A549 treated with ZK216348 at 1 μM for 4 hours (cell line): ENCODE data around the gene FGF6. TPM values are rescaled to one million over a fixed set of nuclear protein-coding genes. Genes with fewer than 3 reads are reported as not detected.

ENCODE experiments used
- total RNA-seq: library from RNA; stranded (reverse); fragments of 200-300 nt; extraction: Qiagen RNA extraction; gene quantifications from 5 replicates; pipeline ENCODE4 v1.2.3, GENCODE V29; 2022; ENCODE audit warnings: low read depth

FGF6 gene, protein sequence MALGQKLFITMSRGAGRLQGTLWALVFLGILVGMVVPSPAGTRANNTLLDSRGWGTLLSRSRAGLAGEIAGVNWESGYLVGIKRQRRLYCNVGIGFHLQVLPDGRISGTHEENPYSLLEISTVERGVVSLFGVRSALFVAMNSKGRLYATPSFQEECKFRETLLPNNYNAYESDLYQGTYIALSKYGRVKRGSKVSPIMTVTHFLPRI
- not detected in 5 replicates for total RNA-seq

DNA sequence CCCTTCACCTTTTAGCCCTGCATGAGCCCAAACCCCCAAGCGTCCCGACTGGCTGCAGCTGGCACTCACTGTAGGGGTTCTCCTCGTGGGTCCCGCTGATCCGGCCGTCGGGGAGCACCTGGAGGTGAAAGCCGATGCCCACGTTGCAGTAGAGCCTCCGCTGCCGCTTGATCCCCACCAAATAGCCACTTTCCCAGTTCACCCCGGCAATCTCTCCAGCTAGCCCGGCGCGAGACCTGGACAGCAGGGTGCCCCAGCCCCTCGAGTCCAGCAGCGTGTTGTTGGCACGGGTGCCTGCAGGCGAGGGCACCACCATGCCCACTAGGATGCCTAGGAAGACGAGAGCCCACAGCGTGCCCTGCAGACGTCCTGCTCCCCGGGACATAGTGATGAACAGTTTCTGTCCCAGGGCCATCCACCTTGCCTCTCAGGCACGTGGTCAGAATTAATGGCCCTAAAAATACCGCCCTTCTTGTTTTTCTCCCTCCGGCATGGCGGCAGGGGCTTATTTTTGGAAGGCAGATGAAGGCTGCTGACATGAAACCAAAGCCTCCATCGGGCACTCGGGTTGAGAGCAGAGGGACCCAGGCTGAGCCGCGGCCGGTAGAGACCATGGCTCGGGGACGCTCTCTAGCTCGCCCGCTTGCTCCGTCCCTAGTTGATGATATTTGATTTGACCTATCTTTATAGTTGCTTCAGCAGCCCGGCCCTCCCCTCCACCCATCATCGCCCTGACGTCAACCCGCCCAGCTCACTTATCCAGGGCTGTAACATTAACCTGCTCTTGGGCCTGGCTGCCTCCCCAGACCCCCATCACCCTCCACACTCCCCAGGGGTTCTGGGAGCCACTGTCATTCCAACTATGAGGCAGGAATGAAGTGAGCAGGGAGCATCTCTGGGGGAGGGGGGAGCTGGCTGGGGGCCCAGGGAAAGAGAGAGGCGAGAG lies at the start of gene FGF6:
Gene FGF6 (minus strand): TSS at position 660 of the 946 bp plus-strand sequence. CDS start 245 bp downstream, at position 415.

Other genes starting within 250 kb of the FGF6 start
- gene CCND2, start 172.1 kb downstream of the FGF6 start, total RNA-seq, result not detected in 5 replicates
- gene TIGAR, start 124.6 kb downstream of the FGF6 start, total RNA-seq, result 42.4 to 58.8 TPM (median 49.6 TPM) in 5 replicates
- gene FGF23, start 66.1 kb downstream of the FGF6 start, total RNA-seq, result not detected in 5 replicates
- gene RAD51AP1, start 93.1 kb upstream of the FGF6 start, total RNA-seq, result 14.5 to 30.1 TPM (median 19.3 TPM) in 5 replicates
- 44.3 to 48.4 TPM (median 46.0 TPM) in 5 replicates for gene DYRK4, start 116.4 kb upstream of the FGF6 start, total RNA-seq
- gene AKAP3, start 203.2 kb upstream of the FGF6 start, total RNA-seq, result 0.07 to 1.2 TPM (median 0.08 TPM) in 3 of 5 replicates, not detected in the others
- 109 to 116 TPM (median 111 TPM) in 5 replicates for gene NDUFA9, start 203.3 kb upstream of the FGF6 start, total RNA-seq